Right forelimb (tissue), 1 donor: ENCODE results near the gene ARHGAP26.

Experiments
- DNase-seq: peaks from one replicate; pipeline ENCODE4 v3.0.0-alpha.2; 2018

The ARHGAP26 gene

DNA sequence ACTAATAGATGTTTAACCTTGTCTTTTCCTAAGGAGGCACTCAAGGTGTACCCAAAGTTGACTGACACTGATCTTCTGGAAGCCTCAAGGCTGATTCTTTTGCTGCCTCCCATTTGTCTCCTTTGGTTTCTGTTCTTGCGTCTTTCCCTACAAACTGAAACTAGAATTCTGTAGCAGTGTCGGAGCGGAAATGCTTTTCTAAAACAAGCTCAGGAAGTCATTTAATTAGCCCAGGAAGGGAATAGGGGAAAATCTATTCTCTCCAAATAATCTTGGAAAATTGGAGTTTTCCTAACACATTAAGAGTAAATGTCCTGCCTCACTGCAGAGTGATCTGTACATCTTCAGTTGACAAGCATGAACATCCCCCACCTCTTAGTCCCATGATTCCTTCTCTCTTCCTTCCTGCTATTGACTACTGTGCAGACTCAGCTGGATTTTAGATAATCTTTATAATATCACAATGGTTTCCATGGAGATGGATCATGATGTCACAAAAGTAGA, 450.6 kb downstream of the ARHGAP26 start:
- DNase-seq, result no peak

DNA sequence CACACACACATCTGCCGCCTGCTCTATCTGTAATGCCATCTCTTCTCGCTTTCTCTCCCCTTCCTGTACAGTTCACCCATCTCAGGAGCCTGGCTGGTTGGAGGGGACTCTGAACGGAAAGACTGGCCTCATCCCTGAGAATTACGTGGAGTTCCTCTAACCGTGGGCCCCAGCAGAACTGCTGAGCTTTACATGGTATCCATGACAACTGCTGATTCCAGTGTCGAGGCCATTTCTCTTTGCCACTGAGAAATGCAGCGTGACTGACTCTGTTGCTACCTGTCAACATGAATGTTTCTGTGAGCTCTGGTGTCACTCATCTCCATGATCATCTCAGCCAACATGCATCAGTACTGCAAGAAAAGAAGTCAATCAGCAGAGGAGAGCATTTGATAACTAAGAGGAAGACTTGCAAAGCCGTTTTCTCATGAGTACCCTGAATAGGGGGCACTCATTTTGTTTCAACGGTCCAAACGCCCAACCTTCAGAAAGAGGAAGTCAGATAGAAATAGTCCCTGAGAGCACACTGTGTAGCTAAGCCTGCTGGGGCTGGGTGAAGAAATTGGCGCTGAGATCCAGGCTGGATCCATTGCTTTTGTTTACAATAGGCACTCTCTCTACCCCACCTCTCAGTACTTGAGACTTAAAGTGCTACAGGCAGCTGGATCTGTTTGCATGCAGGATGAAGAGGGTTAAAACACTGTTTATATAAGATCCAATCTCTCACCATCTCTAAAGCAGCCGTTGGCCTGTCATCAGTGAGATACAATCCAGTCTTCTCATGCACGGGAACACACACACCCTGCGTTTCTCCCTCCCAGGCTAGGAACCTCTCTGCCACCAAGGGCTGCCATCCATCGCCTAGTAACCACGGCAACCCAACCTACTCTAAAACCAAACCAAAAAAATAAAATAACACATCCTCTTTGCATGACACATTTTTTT, 452.4 kb downstream of the ARHGAP26 start:
- no peak for DNase-seq

DNA sequence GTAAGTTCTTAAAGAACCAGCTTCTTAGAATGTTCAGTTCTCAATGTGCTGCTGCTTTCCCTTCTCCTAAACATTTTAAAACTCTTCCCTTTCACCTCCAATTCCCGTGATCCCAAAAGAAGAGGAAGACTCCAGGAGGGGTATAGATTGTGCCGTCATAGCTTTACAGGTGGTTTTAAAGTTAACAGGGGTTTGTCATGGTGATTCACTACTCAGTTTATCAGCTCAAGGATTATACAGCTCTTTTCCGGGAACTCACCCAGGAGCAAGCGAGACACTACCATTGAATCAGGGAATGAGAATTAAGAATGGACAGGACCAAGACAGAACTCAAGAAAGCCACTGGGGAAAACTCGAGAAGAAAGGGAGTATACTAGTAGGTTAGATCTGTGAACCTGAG, 454.5 kb downstream of the ARHGAP26 start:
- no peak for DNase-seq

DNA sequence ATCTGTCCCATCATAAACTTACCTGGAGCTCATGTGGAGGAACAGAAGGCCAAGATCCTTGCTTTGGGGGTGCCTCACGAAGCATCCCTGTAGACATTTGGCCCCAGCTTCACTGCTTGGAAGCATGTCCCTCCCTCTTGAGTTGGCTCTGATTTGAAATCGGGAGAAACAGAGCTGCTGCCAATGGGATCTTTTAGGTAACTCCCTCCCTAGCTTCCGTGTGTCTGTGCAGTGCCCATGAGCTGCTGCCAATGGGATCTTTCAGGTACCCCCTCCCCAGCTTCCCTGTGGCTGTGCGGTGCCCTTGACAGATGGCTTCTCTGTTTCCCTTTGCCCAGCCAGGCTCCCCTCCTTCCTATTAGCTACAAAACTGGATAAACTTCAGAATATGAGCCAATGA, 455.3 kb downstream of the ARHGAP26 start:
- DNase-seq, result no peak

DNA sequence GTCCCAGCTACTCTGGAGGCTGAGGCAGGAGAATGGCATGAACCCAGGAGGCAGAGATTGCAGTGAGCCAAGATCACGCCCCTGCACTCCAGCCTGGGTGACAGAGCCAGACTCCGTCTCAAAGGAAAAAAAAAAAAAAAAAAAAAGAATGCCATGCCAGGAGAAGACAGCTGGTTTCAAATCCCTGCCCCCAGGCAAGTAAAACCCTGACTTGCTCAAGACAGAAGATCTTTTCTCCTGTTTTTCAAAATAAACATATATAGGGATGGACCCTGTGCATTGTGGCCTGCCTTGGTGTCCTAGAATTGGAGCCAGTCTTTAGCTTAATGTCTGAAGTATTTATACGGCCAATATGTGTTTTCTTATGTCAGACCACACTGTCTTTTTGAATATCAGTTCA, 456.2 kb downstream of the ARHGAP26 start:
- DNase-seq, result no peak

DNA sequence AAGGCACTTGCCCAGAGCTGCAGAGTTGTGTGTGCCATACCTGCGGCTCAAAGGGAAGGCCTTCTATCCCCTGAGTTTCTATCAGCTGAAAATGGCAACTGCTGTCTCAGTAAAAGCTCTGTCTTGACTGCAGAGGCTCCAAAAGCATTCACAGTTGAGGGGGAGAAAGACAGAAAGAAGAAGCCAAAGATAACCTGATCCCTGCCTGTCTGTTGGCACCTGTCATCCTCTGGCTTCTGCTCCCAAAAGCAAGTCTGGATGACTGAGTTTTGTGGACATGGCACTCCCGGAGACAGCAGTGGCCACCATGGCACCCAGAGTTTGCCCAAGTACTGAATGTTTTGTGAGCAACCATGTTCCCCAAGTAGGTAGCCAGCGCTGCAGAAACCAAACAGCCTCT, 456.7 kb downstream of the ARHGAP26 start:
- DNase-seq, result no peak

DNA sequence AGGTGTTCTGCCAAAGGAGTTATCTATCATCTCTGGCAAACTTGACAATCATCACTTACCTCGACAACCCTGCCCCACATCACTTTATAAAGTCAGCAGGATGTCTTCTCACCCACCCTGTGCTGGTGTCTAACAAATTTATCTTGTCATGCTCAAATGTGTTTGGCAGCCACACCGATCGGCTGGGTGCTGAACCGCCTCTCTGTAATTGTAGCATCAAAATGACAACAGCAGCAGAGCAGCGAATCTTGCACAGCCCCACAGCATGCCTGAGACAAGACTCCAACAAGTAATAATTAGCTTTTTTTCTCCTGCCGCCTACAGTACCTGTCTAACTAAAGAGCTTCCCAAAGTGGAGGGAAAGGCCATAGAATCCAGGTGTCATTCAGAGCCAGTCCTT, 457.1 kb downstream of the ARHGAP26 start:
- DNase-seq, result no peak

DNA sequence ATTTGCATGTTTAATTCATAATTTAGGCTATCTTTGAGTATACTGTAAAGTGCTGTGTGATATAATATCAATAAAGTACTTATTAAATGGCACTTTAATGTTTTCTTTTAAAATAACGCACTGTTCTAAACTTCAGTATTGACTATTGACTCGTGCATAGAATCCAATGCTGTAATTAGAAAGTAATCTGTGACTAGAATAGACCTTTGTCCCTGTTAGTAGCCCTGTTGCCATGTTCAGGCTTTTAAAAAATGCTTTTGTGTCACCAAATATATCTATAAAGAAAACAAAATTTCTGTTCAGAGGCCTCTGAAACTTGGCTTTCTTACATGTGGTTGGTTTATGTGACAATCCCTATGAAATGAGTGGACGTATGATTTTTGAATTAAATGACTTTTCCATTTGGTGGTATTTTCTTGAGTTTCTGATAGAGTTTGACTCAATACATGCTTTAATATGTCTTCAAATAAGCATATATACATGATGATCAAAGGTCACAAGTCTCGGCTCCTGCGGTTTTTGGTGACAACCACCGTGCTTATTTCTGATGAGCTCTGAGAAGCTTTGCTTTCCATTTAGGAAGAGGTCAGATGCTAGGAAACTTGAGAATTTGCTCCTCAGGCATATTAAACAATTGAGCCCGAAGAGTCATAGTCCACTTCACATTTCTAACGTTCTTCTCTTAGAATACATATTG, 458.6 kb downstream of the ARHGAP26 start:
- DNase-seq, result no peak

DNA sequence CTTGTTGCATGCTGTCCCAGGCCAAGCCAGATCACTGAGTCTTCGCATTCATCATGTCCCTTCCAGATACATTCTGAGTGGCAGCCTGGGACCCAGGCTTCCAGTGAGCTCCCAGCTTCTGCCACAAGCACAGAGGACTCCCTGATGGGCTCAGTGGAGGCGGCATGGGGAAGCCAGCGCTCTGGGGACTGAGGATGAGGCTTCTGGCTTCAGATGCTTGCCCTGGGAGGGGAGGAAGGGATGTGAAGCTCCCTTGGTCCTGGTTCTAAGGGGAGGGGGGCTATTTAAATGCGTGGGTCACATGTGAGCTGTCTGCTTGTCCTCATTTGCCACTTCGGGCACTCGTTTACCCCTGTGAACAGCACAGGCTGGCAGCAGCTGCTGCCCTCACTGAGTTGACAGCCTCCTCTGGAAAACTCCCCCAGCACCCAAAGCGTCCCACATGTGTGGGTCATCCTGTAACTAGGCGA, 459.3 kb downstream of the ARHGAP26 start:
- DNase-seq, result no peak

DNA sequence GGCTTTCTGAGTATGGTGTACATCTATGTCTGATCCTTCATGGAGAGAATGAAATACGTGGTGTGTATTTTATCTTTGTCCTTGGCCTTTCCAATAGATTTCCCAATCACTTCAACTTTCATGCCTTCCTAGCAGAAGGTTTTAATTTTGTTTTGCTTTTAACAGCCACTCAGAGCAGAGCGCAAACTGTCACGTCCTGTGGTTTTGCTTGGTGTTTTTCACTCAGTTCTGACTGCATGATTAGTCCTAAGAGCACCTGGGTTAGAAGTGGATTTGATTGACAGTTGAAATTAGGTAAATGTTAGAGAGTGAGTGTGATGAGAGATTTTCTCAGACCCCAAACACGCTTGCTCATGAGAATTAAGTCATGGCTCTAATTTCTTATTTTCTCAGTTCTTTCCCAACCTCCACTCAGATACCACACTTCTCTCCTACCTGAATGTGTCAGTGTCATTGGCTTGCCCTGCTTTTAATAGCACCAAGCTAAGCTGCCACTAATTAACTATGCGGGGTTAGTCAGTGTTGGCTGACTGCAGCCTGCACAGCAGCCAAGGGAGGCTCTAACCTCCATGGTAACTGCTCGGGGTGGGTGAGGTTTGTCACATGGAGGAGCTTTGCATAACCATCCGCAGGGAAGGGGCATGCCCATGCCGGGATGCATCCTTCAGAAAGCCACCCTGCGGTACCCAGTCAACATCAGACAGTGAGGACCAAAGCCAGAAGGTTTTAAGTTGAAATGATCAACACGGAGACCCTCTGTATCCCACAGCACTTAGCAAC, 459.9 kb downstream of the ARHGAP26 start:
- DNase-seq, result no peak

DNA sequence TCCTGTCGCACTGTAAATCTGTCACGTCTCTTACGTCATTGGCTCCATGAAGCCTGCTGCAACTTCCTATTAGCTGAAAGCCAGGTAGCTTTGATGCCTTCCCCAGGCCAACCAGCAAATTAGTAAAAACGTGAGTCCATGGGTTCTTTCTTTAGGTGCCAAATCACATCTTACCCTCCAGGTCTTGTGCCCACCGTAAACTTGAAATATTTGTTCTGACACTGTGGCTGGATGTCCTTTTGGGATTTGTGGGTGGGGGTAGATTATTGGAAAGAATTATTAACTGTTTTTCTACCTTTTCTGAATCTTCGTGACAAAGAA, 460.5 kb downstream of the ARHGAP26 start:
- DNase-seq, result no peak

DNA sequence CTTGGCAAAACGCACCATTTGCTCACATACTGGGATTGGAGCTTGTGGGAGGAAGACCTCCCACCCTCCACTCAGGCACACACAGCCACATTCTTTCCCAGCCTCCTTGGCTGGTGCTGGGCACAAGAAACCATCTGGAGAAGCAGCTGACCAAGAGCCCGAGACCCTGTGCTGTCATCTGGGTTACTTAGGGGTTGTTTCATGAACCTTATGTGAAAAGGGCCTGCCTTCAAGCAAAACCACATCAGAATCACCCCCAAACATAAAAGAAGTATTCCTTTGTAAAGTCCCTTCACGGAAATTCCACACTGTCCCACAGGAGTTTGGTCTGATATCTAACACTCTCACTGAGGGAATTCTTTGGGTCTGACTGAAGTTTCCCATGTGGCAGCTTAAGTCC, 461.2 kb downstream of the ARHGAP26 start:
- DNase-seq, result no peak

DNA sequence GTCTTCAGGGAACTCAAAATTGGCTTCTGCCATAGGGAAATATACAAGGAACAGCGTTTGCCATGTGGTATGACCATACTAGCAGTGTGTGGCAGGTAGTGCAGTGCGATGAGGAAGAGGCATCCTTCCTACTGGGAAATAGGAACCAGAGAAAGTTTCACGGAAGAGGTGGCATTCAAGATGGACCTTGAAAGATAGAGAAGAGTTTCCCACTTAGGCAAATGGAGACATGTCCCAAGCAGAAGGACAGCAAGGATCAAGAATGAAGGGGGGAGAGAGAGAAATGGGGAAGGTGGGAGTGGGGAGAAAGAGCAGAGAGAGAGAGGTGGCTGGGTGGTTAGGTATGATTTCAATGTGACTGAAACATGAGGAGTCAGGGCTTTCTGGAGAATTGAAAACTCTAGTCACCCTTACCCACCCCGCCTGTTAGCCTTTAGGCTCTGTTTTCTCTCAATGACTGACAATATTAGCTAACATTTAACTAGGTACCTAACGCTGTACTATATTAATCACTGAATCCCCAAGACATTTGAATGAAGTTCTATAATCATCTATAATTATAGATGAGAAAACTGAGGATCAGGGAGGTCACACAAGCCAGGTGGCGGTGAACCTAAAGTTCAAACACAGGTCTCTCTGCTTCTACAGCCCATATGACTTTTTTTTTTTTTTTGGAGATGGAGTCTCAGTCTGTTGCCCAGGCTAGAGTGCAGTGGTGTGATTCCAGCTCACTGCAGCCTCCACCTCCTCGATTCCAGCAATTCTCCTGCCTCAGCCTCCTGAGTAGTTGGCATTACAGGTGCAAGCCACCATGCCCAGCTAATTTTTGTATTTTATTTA, 462.0 kb downstream of the ARHGAP26 start:
- DNase-seq, result no peak

DNA sequence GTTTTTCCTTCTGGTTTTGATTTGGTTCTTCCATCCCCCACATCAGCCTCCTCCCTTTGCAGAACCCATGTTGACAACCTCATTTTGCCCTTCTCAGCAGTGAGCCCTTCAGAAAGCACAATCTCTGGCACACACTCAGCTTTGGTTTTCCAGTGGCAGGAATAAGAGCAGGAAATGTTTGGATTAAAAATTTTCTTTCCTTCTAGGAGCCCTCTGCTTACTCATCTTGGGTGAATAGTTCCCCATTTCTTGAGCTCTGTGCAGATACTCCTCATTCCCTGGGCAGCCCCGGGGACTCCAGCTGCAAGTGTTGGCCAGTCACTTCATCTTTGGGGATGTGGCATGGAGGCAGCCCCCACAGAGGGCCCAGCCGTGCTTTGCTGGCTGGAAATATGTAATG, 462.9 kb downstream of the ARHGAP26 start:
- no peak for DNase-seq

DNA sequence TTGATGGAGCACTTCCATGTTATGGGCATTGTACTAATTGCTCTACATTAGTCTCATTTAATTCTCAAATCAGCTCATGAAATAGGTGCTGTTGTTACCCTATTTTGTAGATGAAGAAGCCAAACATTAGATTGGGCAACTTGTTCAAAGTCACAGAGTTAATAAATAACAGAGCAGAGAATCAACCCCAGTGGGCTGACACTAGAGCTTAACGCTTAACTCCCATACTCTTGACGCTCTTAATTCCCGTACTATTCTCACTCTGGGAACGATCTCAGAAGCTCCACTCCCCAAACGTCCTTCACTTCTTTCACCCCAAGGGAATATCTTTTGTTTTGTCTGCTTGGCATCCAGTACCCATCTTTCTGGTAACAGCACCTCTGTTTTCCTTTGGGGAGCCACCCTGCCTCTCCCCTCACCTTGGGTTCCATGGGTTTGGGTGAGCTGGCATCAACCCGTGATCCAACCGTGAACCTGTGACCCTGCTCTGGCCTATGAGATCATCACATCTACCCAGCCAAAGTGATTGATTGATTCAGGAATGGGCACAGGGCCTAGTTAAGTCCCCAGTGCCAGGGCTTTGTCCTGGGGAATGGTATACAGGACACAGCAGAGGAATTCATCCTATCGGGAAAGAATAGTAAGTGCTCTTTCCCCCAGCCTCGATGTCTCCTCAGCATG, 464.1 kb downstream of the ARHGAP26 start:
- DNase-seq, result no peak

DNA sequence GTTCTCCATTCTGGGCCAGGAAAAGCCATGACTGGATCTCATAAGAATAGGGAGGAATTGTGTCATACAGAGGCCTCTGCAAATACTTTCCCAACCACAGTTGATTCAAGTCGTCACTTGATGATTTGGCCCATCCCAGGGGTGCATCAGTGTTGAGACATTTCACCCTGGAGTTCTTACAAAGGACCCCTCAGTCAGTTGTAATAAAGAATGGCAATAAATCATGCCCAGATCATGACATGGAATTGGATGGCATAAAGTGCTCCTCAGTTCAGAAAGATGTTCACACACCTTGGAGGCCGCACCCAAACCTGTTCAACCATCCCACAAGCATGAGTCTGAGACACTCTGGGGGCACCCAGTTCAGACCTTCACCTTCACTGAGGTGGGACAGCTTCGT, 465.2 kb downstream of the ARHGAP26 start:
- DNase-seq, result no peak

DNA sequence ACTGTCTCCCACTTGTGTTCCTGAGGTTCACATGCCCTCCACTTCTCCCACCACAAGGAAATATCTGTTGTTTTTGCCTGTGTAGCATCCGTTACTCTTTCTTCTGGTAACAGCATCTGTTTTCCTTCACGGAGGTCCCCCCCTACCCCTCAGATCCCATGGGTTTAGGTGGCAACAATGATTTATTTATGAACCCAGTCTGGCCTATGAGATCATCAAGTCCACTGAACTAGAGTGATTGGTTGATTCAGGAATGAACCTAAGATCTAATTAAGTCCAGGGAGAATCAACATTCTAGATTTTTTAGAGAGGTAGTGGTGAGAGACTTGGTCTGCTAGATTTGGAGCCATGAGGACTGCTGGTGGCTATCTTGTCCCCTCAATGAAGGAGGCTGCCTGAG, 466.5 kb downstream of the ARHGAP26 start:
- DNase-seq, result no peak

DNA sequence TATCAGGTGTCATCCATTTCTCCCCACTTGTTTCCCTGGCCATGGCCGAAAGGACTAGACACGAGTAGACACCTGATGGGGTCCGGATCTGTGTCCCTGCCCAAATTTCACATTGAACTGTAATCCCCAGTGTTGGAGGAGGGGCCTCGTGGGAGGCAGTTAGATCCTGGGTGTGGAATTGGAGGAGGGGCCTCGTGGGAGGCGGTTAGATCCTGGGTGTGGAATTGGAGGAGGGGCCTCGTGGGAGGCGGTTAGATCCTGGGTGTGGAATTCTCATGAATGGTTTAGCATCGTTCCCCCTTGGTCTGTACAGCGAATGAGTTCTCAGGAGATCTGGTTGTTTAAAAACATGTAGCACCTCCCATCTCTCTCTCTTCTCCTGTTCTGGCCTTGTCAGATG, 467.5 kb downstream of the ARHGAP26 start:
- no peak for DNase-seq

DNA sequence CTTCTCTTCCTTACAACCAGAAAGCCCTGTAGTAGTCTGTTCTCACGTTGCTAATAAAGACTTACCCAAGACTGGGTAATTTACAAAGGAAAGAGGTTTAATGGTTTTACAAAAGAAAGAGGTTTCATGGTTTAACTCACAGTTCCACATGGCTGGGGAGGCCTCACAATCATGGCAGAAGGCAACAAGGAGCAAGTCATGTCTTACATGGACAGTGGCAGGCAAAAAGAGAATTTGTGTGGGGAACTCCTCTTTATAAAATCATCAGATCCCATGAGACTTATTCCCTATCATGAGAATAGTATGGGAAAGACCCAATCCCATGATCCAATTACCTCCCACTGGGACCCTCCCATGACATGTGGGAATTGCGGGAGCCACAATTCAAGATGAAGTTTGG, 468.4 kb downstream of the ARHGAP26 start:
- DNase-seq, result no peak

DNA sequence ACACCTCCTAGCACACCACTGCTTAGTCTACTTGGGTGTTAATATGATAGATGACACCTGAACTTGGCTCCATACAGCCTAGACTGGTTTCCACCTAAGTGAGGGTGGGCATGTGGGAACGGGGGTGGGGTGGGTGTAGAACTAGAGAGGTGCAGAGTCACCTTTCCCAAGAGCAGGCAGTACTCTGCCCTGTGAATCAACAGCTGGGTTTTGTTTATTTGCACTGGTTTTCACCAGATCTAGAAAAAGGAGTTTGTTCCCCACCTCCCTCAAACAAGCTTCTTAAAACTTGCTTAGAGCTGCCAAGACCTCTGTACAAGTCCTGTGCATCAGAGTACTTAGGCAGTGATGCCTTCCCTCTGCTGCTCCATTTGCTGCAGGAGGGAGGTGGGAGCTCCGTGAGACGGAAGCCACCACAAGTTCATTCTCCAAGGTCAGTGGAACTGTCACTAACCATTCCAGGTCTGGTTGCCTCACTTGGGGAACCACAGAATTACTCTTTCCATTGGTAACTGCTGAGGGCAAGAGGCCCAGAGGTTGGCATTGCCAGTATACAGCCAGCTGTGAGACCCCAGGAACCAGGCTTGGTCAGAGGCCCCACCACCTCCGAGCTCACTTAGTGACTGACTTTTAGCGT, 469.8 kb downstream of the ARHGAP26 start:
- no peak for DNase-seq

DNA sequence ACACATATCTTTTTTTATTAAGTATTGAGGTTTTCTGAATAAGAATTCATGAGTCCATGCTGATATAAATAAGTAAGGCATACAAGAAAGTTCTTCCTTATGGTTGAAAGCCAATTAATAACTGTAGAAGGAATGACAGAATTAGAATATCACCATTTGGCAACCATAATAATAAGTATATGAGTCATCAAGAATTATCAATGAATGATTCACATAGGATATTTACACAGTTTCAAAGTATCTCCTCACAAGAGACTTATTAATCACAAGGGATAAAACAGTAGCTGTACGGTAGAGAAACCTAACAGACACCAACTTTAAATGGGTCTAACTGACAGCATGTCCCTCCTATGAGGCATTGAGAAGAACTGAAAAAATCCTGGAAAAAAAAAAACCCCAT, 471.7 kb downstream of the ARHGAP26 start:
- no peak for DNase-seq
